HepG2 (cell line): ENCODE data around the gene CSTPP1. TPM values are rescaled to one million over a fixed set of nuclear protein-coding genes. Genes with fewer than 3 reads are reported as not detected.
"Not testable (repeated sequence)": the region's sequence is repeated elsewhere in the genome, so short reads cannot be mapped to it uniquely, and the experiment has no call there.

Source experiments
- ATAC-seq: fragments of 200-7000 bp; cut with Tn5 transposase; 3 replicates; pipeline ENCODE4 v1.9.1; 2020; ENCODE audit warnings: mild to moderate bottlenecking, moderate library complexity
- BruUV-seq: library from RNA; stranded (reverse); fragments of 400-500 nt; replicated peaks from 2 replicates; lab custom pipeline; 2021; lab: Mats Ljungman, UMichigan
- CTCF ChIA-PET: fragments of 300-600 bp; formaldehyde crosslinking; extraction: SDS; loops from one replicate; lab custom pipeline; 2021; ENCODE audit warnings: low total read pairs, inconsistent platforms, low intra/inter-chr PET ratio; lab: Yijun Ruan, JAX
- POLR2A ChIA-PET: fragments of 350-600 bp; sonication (Branson Sonifier 250); formaldehyde crosslinking; loops from one replicate; lab custom pipeline; 2020; ENCODE audit warnings: antibody characterized with exemption, inconsistent platforms; lab: Yijun Ruan, JAX
- DNase-seq: peaks from one replicate; pipeline ENCODE4 v3.0.0-alpha.2; 2015; ENCODE audit warnings: low spot score
- FAIRE-seq: peaks from 3 replicates; lab custom pipeline; 2011; peaks lifted over from hg19 to GRCh38; lab: Jason Lieb, UNC
- H2AFZ ChIP-seq: one replicate; pipeline ENCODE4 v1.6.1; 2011; ENCODE audit warnings: low read length, inconsistent platforms
- H3K27ac ChIP-seq: fragments of 300-600 bp; 3 replicates; pipeline ENCODE4 v1.8.0; 2011; ENCODE audit warnings: mixed run types, mild to moderate bottlenecking, mixed read lengths, low read length, inconsistent platforms; ENCODE audit not compliant: insufficient read depth; ENCODE audit errors: extremely low read length
- H3K27me3 ChIP-seq, 2 experiments: fragments of 200-600 bp in 1 of 2; 2 replicates in 1 of 2; 3 replicates in 1 of 2; pipeline versions ENCODE4 v1.6.0 to v1.8.0; 2011; ENCODE audit warnings: low read length in 2 of 2, mild to moderate bottlenecking in 2 of 2, moderate library complexity in 2 of 2, inconsistent platforms in 1 of 2; ENCODE audit not compliant: insufficient read depth in 2 of 2, control insufficient read depth in 1 of 2
- H3K36me3 ChIP-seq, 2 experiments: fragments of 200-600 bp in 1 of 2; replicated peaks in 1 of 2; 2 replicates in 1 of 2; 3 replicates in 1 of 2; pipeline versions ENCODE4 v1.5.1 to v1.8.0; 2011; ENCODE audit warnings: low read length in 2 of 2, inconsistent platforms in 1 of 2; ENCODE audit not compliant: insufficient read depth in 2 of 2, control insufficient read depth in 1 of 2
- H3K4me1 ChIP-seq: 2 replicates; pipeline ENCODE4 v1.5.1; 2012; ENCODE audit warnings: low read length, inconsistent platforms; ENCODE audit not compliant: insufficient read depth
- H3K4me2 ChIP-seq: 2 replicates; pipeline ENCODE4 v1.6.0; 2011; ENCODE audit warnings: low read depth, low read length, inconsistent platforms
- H3K4me3 ChIP-seq, 3 experiments: fragments of 200-600 bp in 1 of 3; sonication (generic), shearing (Covaris generic) in 1 of 3; replicated peaks in 1 of 3; 2 replicates each; pipeline ENCODE4 v1.5.1; 2011 to 2016; ENCODE audit warnings: low read length in 3 of 3, inconsistent platforms in 2 of 3, low read depth in 2 of 3, mild to moderate bottlenecking in 2 of 3, control low read depth in 1 of 3, mixed read lengths in 1 of 3; ENCODE audit not compliant: insufficient read depth in 1 of 3
- H3K79me2 ChIP-seq: one replicate; pipeline ENCODE4 v1.6.1; 2011; ENCODE audit warnings: low read length, inconsistent platforms; ENCODE audit not compliant: insufficient read depth
- H3K9ac ChIP-seq: 2 replicates; pipeline ENCODE4 v1.6.0; 2011; ENCODE audit warnings: mild to moderate bottlenecking, low read depth, low read length, inconsistent platforms; ENCODE audit not compliant: insufficient read depth
- H3K9me3 ChIP-seq: 2 replicates; pipeline ENCODE4 v1.5.1; 2012; ENCODE audit warnings: mild to moderate bottlenecking, low read length
- H4K20me1 ChIP-seq: 2 replicates; pipeline ENCODE4 v1.6.0; 2011; ENCODE audit warnings: inconsistent platforms, mild to moderate bottlenecking, low read length, moderate library complexity; ENCODE audit not compliant: insufficient read depth
- PAXIP1 ChIP-seq: sonication (generic); formaldehyde crosslinking; conservative IDR thresholded peaks from 2 replicates; pipeline ENCODE4 v1.4.0; 2020; ENCODE audit warnings: mild to moderate bottlenecking, missing genetic modification reagents, moderate library complexity
- ZNF121 ChIP-seq: sonication (generic); formaldehyde crosslinking; IDR thresholded peaks from 2 replicates; pipeline ENCODE4 v1.5.0; 2020; ENCODE audit warnings: mild to moderate bottlenecking, missing genetic modification reagents
- WGBS: methylation state at CpG from one replicate; pipeline ENCODE4 v1.1.6; 2017; ENCODE audit warnings: low lambda C conversion rate; 5-methylcytosine and 5-hydroxymethylcytosine counted together
- in situ Hi-C: cut with HindIII; loops from 2 replicates; pipeline ENCODE4 v1.10.0; 2017; ENCODE audit warnings: low pct_unique_long_range_greater_than_20kb; ENCODE audit not compliant: extremely low pct_ligation_motif_present
- intact Hi-C: fragments of 100-400 bp; cut with micrococcal nuclease; formaldehyde crosslinking; loops from one replicate; pipeline ENCODE4 v1.10.0; 2022; ENCODE audit not compliant: unreplicated experiment
- polyA plus RNA-seq, 8 experiments: library from polyadenylated mRNA; depleted of rRNA in 3 of 8; stranded (reverse) in 7 of 8; unstranded in 1 of 8; fragments of >200 nt; fragmentation: Illumina TruSeq in 4 of 8; extraction: Trizol in 4 of 8; gene quantifications; 2 replicates each; pipeline versions ENCODE4 v1.2.1 to v1.2.3, GENCODE V29; 2011 to 2016; ENCODE audit warnings: low read depth in 4 of 8, missing spikeins in 1 of 8, mixed read lengths in 1 of 8; ENCODE audit not compliant: insufficient read depth in 1 of 8
- total RNA-seq, 5 experiments: library from RNA; depleted of rRNA; stranded (reverse); fragments of >200 nt; fragmentation: Illumina TruSeq; extraction: Trizol; gene quantifications; 2 replicates each; pipeline ENCODE4 v1.2.3, GENCODE V29; 2016; ENCODE audit warnings: low read depth in 1 of 5

CSTPP1 gene
- total and polyA plus RNA-seq, 2 of the 13 experiments (the other 11 are each of a cell fraction or from before 2014, with no cell fraction given): 12.3 to 14.6 TPM

- TF ChIP-seq PAXIP1 (CRISPR knock-in tag): no peak
Measured at GRCh38 chr11:47204637-47204989, 268.1 kb downstream of the CSTPP1 start (continued).

GRCh38 chr11:47206577-47206976, 270.0 kb downstream of the CSTPP1 start:
- FAIRE-seq, H2AFZ ChIP-seq, H3K4me2 ChIP-seq, DNase-seq, H3K4me3 ChIP-seq, H3K27ac ChIP-seq, H3K27me3 ChIP-seq, H3K9ac ChIP-seq, H3K36me3 ChIP-seq, ATAC-seq, H3K9me3 ChIP-seq, H3K79me2 ChIP-seq, in situ Hi-C loops, intact Hi-C loops, BruUV-seq, H4K20me1 ChIP-seq, CTCF ChIA-PET: not testable (repeated sequence)
- peak; percentile 49; the same call in 1 of the 2 replicates for TF ChIP-seq ZNF121 (CRISPR knock-in tag)
- POLR2A ChIA-PET: interaction anchor here (1.2 to 4.2 kb wide), 4 partner anchors 9 to 42 kb away, joined by 5 to 33 read pairs (median 14); partner anchors contain the start of genes ACP2 and DDB2
- 58% methylated on average over 5 of the region's 5 CpGs for WGBS
- peaks cover 60% of the 10 kb centered on the region for H3K4me1 ChIP-seq
